Activated CD4-positive, CD25-positive, alpha-beta regulatory T cell treated with anti-CD3 and anti-CD28 coated beads, Interleukin-2, amount 50 U/mL, for 72 hours (primary cell): ENCODE results near the gene TPI1.
A peak's percentile ranks its signal among the peaks of the same experiment; 100 is the strongest.
"Not testable (repeated sequence)": the region's sequence is repeated elsewhere in the genome, so short reads cannot be mapped to it uniquely, and the experiment has no call there.

Source experiments
- DNase-seq: peaks from one replicate; pipeline ENCODE4 v3.0.0; 2021

Gene TPI1

GRCh38 chr12:6894321-6894720 lies 27.0 kb downstream of the TPI1 start:
- no peak for DNase-seq

GRCh38 chr12:6896846-6897435 lies 29.6 kb downstream of the TPI1 start:
- no peak for DNase-seq

GRCh38 chr12:6899427-6899826 lies 32.1 kb downstream of the TPI1 start:
- no peak for DNase-seq

GRCh38 chr12:6899837-6900519 lies 32.6 kb downstream of the TPI1 start:
- DNase-seq: no peak

GRCh38 chr12:6902448-6902847 lies 35.1 kb downstream of the TPI1 start:
- no peak for DNase-seq

- DNase-seq: no peak
Measured at GRCh38 chr12:6903722-6904121, 36.4 kb downstream of the TPI1 start.

- DNase-seq: peak; percentile 96
Measured at GRCh38 chr12:6904280-6905276, 37.2 kb downstream of the TPI1 start, which contains the start of gene LRRC23. TSS of gene LRRC23 (plus strand) at chr12:6904822. CDS start at chr12:6905634, 812 bp downstream.

GRCh38 chr12:6905414-6906040 lies 38.2 kb downstream of the TPI1 start:
- DNase-seq: no peak

- DNase-seq: not testable (repeated sequence)
Measured at GRCh38 chr12:6908141-6908540, 40.8 kb downstream of the TPI1 start.

GRCh38 chr12:6909421-6910145 lies 42.3 kb downstream of the TPI1 start:
- DNase-seq: no peak

- no peak for DNase-seq
Measured at GRCh38 chr12:6912164-6912935, 45.0 kb downstream of the TPI1 start.

GRCh38 chr12:6914246-6914946 lies 47.1 kb downstream of the TPI1 start, which contains the start of gene ENO2:
TSS of gene ENO2 (plus strand) at chr12:6914580. CDS start at chr12:6915833, 1,253 bp downstream.
- DNase-seq: peak; percentile 82

- no peak for DNase-seq
Measured at GRCh38 chr12:6914947-6915788, 47.8 kb downstream of the TPI1 start.

- DNase-seq: no peak
Measured at GRCh38 chr12:6915789-6916285, 48.5 kb downstream of the TPI1 start.

GRCh38 chr12:6916426-6917200 lies 49.3 kb downstream of the TPI1 start:
- no peak for DNase-seq

- DNase-seq: no peak
Measured at GRCh38 chr12:6917491-6918231, 50.3 kb downstream of the TPI1 start.

- DNase-seq: no peak
Measured at GRCh38 chr12:6919588-6919987, 52.3 kb downstream of the TPI1 start.
